Activated CD8-positive, alpha-beta memory T cell treated with anti-CD3 and anti-CD28 coated beads, Interleukin-2, amount 10 ng/mL, durations not matched to agents 7 days and 5 days (primary cell): ENCODE measurements around the gene KIRREL3. TPM values are rescaled to one million over a fixed set of nuclear protein-coding genes. Genes with fewer than 3 reads are reported as not detected.

Experiments used
- ATAC-seq: fragments of 150-1000 bp; cut with Tn5 transposase; one replicate; pipeline ENCODE4 v1.10.0; 2021; ENCODE audit warnings: moderate library complexity
- CTCF ChIA-PET: fragments of 350-600 bp; sonication (Branson Sonifier 250); formaldehyde crosslinking; loops from one replicate; lab custom pipeline; 2021; ENCODE audit warnings: antibody characterized with exemption; lab: Charles Lee
- DNase-seq: peaks from one replicate; pipeline ENCODE4 v3.0.0-alpha.2; 2020
- H3K27ac Mint-ChIP-seq: one replicate; pipeline ENCODE4 v1.8.0; 2021; ENCODE audit warnings: mild to moderate bottlenecking, mixed read lengths
- H3K27me3 Mint-ChIP-seq: one replicate; pipeline ENCODE4 v1.8.0; 2021; ENCODE audit warnings: mixed read lengths
- H3K36me3 Mint-ChIP-seq: one replicate; pipeline ENCODE4 v1.8.0; 2021; ENCODE audit warnings: mild to moderate bottlenecking, mixed read lengths
- H3K4me1 Mint-ChIP-seq: one replicate; pipeline ENCODE4 v1.8.0; 2021; ENCODE audit warnings: mixed read lengths
- H3K4me3 Mint-ChIP-seq: one replicate; pipeline ENCODE4 v1.8.0; 2021; ENCODE audit warnings: mild to moderate bottlenecking, moderate library complexity, mixed read lengths
- H3K9me3 Mint-ChIP-seq: one replicate; pipeline ENCODE4 v1.8.0; 2022; ENCODE audit warnings: low read depth, mixed read lengths
- total RNA-seq, 2 experiments: library from RNA; stranded (reverse); gene quantifications; one replicate each; pipeline ENCODE4 v1.2.3, GENCODE V29; 2021

KIRREL3 gene
- total RNA-seq, 2 experiments from 2014 or later = not detected

GRCh38 chr11:126768702-126769101 is 231.9 kb downstream of the KIRREL3 start:
- Mint-ChIP-seq H3K4me3 (no peak overlapping the region), H3K4me1 (no peaks in the 10 kb centered on the region), H3K27ac (no peak overlapping the region), H3K36me3 (no peaks in the 10 kb centered on the region), H3K27me3 (no peaks in the 10 kb centered on the region), H3K9me3 (no peaks in the 10 kb centered on the region)
- CTCF ChIA-PET = no interaction called here
- ATAC-seq (no peak), DNase-seq (no peak)

GRCh38 chr11:126766440-126766839 is 234.1 kb downstream of the KIRREL3 start:
- no peak for ATAC-seq
- CTCF ChIA-PET = no interaction called here

GRCh38 chr11:126765196-126765595 is 235.4 kb downstream of the KIRREL3 start:
- H3K27ac Mint-ChIP-seq = no peak overlapping the region
- no peaks in the 10 kb centered on the region for H3K27me3 Mint-ChIP-seq
- ATAC-seq = no peak
- DNase-seq = no peak
- no peak overlapping the region for H3K4me3 Mint-ChIP-seq
- H3K9me3 Mint-ChIP-seq = no peaks in the 10 kb centered on the region
- CTCF ChIA-PET = no interaction called here
- H3K36me3 Mint-ChIP-seq = no peaks in the 10 kb centered on the region
- H3K4me1 Mint-ChIP-seq = no peaks in the 10 kb centered on the region

More at GRCh38 chr11:126766440-126766839, 234.1 kb downstream of the KIRREL3 start:
- no peaks in the 10 kb centered on the region for H3K36me3 Mint-ChIP-seq
- H3K4me3 Mint-ChIP-seq = no peak overlapping the region
- no peak for DNase-seq
- H3K27ac Mint-ChIP-seq = no peak overlapping the region
- H3K27me3 Mint-ChIP-seq = no peaks in the 10 kb centered on the region
- H3K9me3 Mint-ChIP-seq = no peaks in the 10 kb centered on the region
- H3K4me1 Mint-ChIP-seq = no peaks in the 10 kb centered on the region

GRCh38 chr11:126764231-126764630 is 236.3 kb downstream of the KIRREL3 start:
- Mint-ChIP-seq H3K4me1 (no peaks in the 10 kb centered on the region), H3K9me3 (no peaks in the 10 kb centered on the region), H3K4me3 (no peak overlapping the region), H3K36me3 (no peaks in the 10 kb centered on the region), H3K27ac (no peak overlapping the region), H3K27me3 (no peaks in the 10 kb centered on the region)
- DNase-seq (no peak), ATAC-seq (no peak)
- CTCF ChIA-PET = no interaction called here

GRCh38 chr11:126756855-126757254 is 243.7 kb downstream of the KIRREL3 start:
- Mint-ChIP-seq H3K36me3 (no peaks in the 10 kb centered on the region), H3K4me3 (no peak overlapping the region), H3K27me3 (no peaks in the 10 kb centered on the region), H3K27ac (no peak overlapping the region), H3K9me3 (peaks cover 2% of the 10 kb centered on the region), H3K4me1 (no peaks in the 10 kb centered on the region)
- CTCF ChIA-PET = no interaction called here
- no peak for ATAC-seq
- no peak for DNase-seq

- H3K36me3 Mint-ChIP-seq = no peaks in the 10 kb centered on the region
- ATAC-seq = no peak
- peaks cover 2% of the 10 kb centered on the region for H3K9me3 Mint-ChIP-seq
- H3K27ac Mint-ChIP-seq = no peak overlapping the region
- no peaks in the 10 kb centered on the region for H3K27me3 Mint-ChIP-seq
- H3K4me1 Mint-ChIP-seq = no peaks in the 10 kb centered on the region
- H3K4me3 Mint-ChIP-seq = no peak overlapping the region
- no peak for DNase-seq
- CTCF ChIA-PET = no interaction called here
Observed at GRCh38 chr11:126756421-126756820, 244.1 kb downstream of the KIRREL3 start.

- CTCF ChIA-PET = no interaction called here
- H3K9me3 Mint-ChIP-seq = peaks cover 2% of the 10 kb centered on the region
- H3K4me3 Mint-ChIP-seq = no peak overlapping the region
- H3K4me1 Mint-ChIP-seq = no peaks in the 10 kb centered on the region
- no peaks in the 10 kb centered on the region for H3K27me3 Mint-ChIP-seq
- DNase-seq (no peak), ATAC-seq (no peak)
- no peak overlapping the region for H3K27ac Mint-ChIP-seq
- no peaks in the 10 kb centered on the region for H3K36me3 Mint-ChIP-seq
Observed at GRCh38 chr11:126755526-126755925, 245.0 kb downstream of the KIRREL3 start.

GRCh38 chr11:126754591-126755426 is 245.8 kb downstream of the KIRREL3 start:
- Mint-ChIP-seq H3K27ac (no peak overlapping the region), H3K36me3 (no peaks in the 10 kb centered on the region), H3K4me3 (no peak overlapping the region), H3K9me3 (peaks cover 2% of the 10 kb centered on the region), H3K27me3 (no peaks in the 10 kb centered on the region), H3K4me1 (no peaks in the 10 kb centered on the region)
- ATAC-seq (no peak), DNase-seq (no peak)
- CTCF ChIA-PET = no interaction called here

GRCh38 chr11:126753990-126754389 is 246.6 kb downstream of the KIRREL3 start:
- ATAC-seq (no peak), DNase-seq (no peak)
- Mint-ChIP-seq H3K4me3 (no peak overlapping the region), H3K4me1 (no peaks in the 10 kb centered on the region), H3K36me3 (no peaks in the 10 kb centered on the region), H3K27ac (no peak overlapping the region), H3K9me3 (peaks cover 2% of the 10 kb centered on the region), H3K27me3 (no peaks in the 10 kb centered on the region)
- CTCF ChIA-PET = no interaction called here

- H3K27me3 Mint-ChIP-seq = no peaks in the 10 kb centered on the region
- H3K4me1 Mint-ChIP-seq = no peaks in the 10 kb centered on the region
- DNase-seq = no peak
- CTCF ChIA-PET = no interaction called here
- H3K27ac Mint-ChIP-seq = no peak overlapping the region
- H3K36me3 Mint-ChIP-seq = no peaks in the 10 kb centered on the region
- no peak for ATAC-seq
- peaks cover 2% of the 10 kb centered on the region for H3K9me3 Mint-ChIP-seq
- H3K4me3 Mint-ChIP-seq = no peak overlapping the region
Observed at GRCh38 chr11:126751242-126751641, 249.3 kb downstream of the KIRREL3 start.

- Mint-ChIP-seq H3K4me3 (no peak overlapping the region), H3K9me3 (peaks cover 2% of the 10 kb centered on the region), H3K4me1 (no peaks in the 10 kb centered on the region), H3K27ac (no peak overlapping the region), H3K27me3 (no peaks in the 10 kb centered on the region), H3K36me3 (no peaks in the 10 kb centered on the region)
- DNase-seq (no peak), ATAC-seq (no peak)
- CTCF ChIA-PET = no interaction called here
Observed at GRCh38 chr11:126748793-126749192, 251.8 kb downstream of the KIRREL3 start.

- Mint-ChIP-seq H3K27me3 (no peaks in the 10 kb centered on the region), H3K4me3 (no peak overlapping the region), H3K9me3 (peaks cover 2% of the 10 kb centered on the region), H3K27ac (no peak overlapping the region), H3K4me1 (no peaks in the 10 kb centered on the region), H3K36me3 (no peaks in the 10 kb centered on the region)
- CTCF ChIA-PET = no interaction called here
- ATAC-seq (no peak), DNase-seq (no peak)
Observed at GRCh38 chr11:126748100-126748791, 252.3 kb downstream of the KIRREL3 start.

GRCh38 chr11:126747315-126747714 is 253.3 kb downstream of the KIRREL3 start:
- Mint-ChIP-seq H3K4me1 (no peaks in the 10 kb centered on the region), H3K36me3 (no peaks in the 10 kb centered on the region), H3K27ac (no peak overlapping the region), H3K4me3 (no peak overlapping the region), H3K27me3 (no peaks in the 10 kb centered on the region), H3K9me3 (no peaks in the 10 kb centered on the region)
- ATAC-seq (no peak), DNase-seq (no peak)
- CTCF ChIA-PET = no interaction called here

GRCh38 chr11:126746443-126746842 is 254.1 kb downstream of the KIRREL3 start:
- ATAC-seq (no peak), DNase-seq (no peak)
- no peak overlapping the region for H3K27ac Mint-ChIP-seq
- no peak overlapping the region for H3K4me3 Mint-ChIP-seq
- no peaks in the 10 kb centered on the region for H3K36me3 Mint-ChIP-seq
- CTCF ChIA-PET = no interaction called here
- H3K27me3 Mint-ChIP-seq = no peaks in the 10 kb centered on the region
- no peaks in the 10 kb centered on the region for H3K9me3 Mint-ChIP-seq
- no peaks in the 10 kb centered on the region for H3K4me1 Mint-ChIP-seq
